RWPE1 (cell line): ENCODE results near the gene LMTK3.

ENCODE experiments used
- CTCF ChIA-PET: fragments of 350-600 bp; sonication (Branson Sonifier 250); formaldehyde crosslinking; extraction: SDS; loops from one replicate; lab custom pipeline; 2021; lab: Yijun Ruan, JAX
- POLR2A ChIA-PET: fragments of 400-600 bp; formaldehyde crosslinking; extraction: SDS; loops from one replicate; lab custom pipeline; 2020; ENCODE audit warnings: antibody characterized with exemption; ENCODE audit not compliant: low non-redundant PET; lab: Yijun Ruan, JAX
- DNase-seq: peaks from one replicate; pipeline ENCODE4 v3.0.0; 2012; ENCODE audit warnings: low spot score
- H3K27ac ChIP-seq: fragments of 450-650 bp; 2 replicates; pipeline ENCODE4 v1.5.1; 2017
- CTCF ChIP-seq: fragments of 450-650 bp; conservative IDR thresholded peaks from 2 replicates; pipeline ENCODE4 v1.5.1; 2017; ENCODE audit warnings: low read depth, mild to moderate bottlenecking

Gene LMTK3

GRCh38 chr19:48509467-48510194 lies 2.0 kb downstream of the LMTK3 start:
- DNase-seq: no peak
- CTCF ChIA-PET: interaction anchor here (1.2 kb wide), 1 partner anchor 75 kb away, joined by 8 read pairs; no protein-coding TSS in a partner anchor
- no peak overlapping the region for H3K27ac ChIP-seq
- TF ChIP-seq CTCF: no peak
- POLR2A ChIA-PET: no interaction called here

DNA sequence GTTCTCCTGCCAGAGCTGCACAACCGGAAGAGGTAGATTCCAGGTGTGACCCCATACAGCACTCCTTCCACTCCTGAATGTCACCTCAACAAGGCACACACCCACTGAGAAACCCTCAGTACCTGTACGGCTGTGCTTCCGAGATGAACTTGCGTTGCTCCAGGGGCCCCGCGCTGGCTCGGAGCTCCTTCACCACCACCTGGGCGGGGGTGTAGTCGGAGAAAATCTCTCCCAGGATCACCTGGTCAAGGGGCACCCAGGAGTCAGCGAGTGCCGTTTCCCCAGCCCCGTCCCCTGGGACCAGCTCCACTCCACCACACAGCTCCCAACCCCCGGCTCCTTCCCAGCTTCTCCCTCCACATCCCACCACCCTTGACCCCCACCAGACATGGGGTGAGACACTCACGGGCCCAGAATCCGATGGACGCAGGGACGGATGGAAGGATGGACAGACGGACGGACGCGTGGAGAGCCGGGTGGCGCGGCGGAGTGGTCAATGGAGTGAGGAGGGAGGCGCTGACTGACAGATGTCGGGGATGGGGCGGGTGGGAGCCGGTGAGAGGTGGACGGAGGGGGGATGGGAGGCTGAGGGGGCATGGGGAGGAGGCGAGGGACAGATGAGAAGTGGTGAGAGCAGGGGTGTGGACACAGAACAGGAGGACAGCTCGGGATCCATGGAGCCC lies 2.8 kb downstream of the LMTK3 start:
- ChIA-PET CTCF (interaction anchor here (1.2 kb wide), 1 partner anchor 76 kb away, joined by 8 read pairs; no protein-coding TSS in a partner anchor), POLR2A (no interaction called here)
- TF ChIP-seq CTCF: no peak
- no peak overlapping the region for H3K27ac ChIP-seq
- no peak for DNase-seq

DNA sequence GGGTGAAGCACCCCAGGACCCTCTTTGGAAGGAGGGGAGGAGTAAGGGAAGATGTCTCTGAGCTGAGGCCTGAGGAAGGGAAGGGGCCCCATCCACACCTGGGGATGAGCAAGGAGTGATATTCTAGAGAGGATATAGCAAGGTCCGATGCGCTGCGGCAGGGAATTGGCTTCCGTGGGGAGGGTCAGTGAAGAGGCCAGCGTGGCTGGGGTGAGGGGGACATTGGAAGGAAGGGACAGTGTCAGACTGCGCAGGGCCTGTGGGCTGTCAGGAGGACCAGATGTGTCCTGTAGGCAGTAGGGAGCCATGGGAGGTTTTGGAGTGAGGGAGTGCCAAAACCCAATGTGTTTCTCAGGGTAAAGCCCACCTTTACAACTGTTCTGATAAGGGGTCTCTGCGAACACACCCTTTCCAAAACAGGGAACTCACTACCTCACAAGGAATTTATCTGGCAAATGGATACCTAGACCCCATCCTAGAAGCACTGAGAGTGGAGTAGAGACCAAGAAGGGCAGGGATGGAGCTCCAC lies 3.7 kb downstream of the LMTK3 start:
- H3K27ac ChIP-seq: no peak overlapping the region
- no peak for TF ChIP-seq CTCF
- ChIA-PET CTCF (interaction anchor here (0.6 to 1.2 kb wide), 3 partner anchors 8 to 80 kb away, joined by 3 to 8 read pairs (median 3); no protein-coding TSS in a partner anchor), POLR2A (interaction anchor here (0.6 kb wide), 1 partner anchor 63 kb away, joined by 3 read pairs; no protein-coding TSS in a partner anchor)
- no peak for DNase-seq

GRCh38 chr19:48506138-48506733 lies 5.4 kb downstream of the LMTK3 start:
- peak; percentile 36 for DNase-seq
- CTCF ChIA-PET: interaction anchor here (0.6 to 1.3 kb wide), 15 partner anchors 17 to 337 kb away, joined by 3 to 16 read pairs (median 4); no protein-coding TSS in a partner anchor
- no peak overlapping the region; the same call in 1 of the 2 replicates for H3K27ac ChIP-seq
- POLR2A ChIA-PET: interaction anchor here (0.6 kb wide), 1 partner anchor 113 kb away, joined by 4 read pairs; the partner anchor contains the start of genes RPL18 and SPHK2
- peak; percentile 40 for TF ChIP-seq CTCF

- CTCF ChIA-PET: no interaction called here
- TF ChIP-seq CTCF: no peak
- POLR2A ChIA-PET: no interaction called here
- peak overlapping the region; percentile 78 for H3K27ac ChIP-seq
- DNase-seq: no peak
Observed at GRCh38 chr19:48502350-48503018, 9.2 kb downstream of the LMTK3 start.
